Activated T-cell treated with anti-CD3 and anti-CD28 coated beads, Interleukin-2, amount 50 U/mL, for 48 hours (primary cell): Measurements from ENCODE around the gene NUPR1.
"Not testable (repeated sequence)": the region's sequence is repeated elsewhere in the genome, so short reads cannot be mapped to it uniquely, and the experiment has no call there.

ENCODE experiments used
- DNase-seq, 2 experiments: peaks; one replicate each; pipeline ENCODE4 v3.0.0-alpha.2; 2020

NUPR1 gene

GRCh38 chr16:28538733-28539596, at the start of gene NUPR1:
Gene NUPR1, minus strand, starts transcription at chr16:28538974. Its CDS starts 67 bp downstream, at chr16:28538907.
- no peak for DNase-seq

- no peak for DNase-seq
These were observed 48.6 kb upstream of the NUPR1 start for GRCh38 chr16:28587386-28587785.

- no peak for DNase-seq
These were observed 47.7 kb upstream of the NUPR1 start for GRCh38 chr16:28586466-28586865.

- no peak for DNase-seq
These were observed 46.9 kb upstream of the NUPR1 start for GRCh38 chr16:28585674-28586073.

GRCh38 chr16:28580726-28581315, 42.0 kb upstream of the NUPR1 start:
- DNase-seq: no peak

- DNase-seq: no peak
These were observed 36.8 kb upstream of the NUPR1 start for GRCh38 chr16:28575446-28576109.

- no peak for DNase-seq
These were observed 36.2 kb upstream of the NUPR1 start for GRCh38 chr16:28574925-28575324.

GRCh38 chr16:28573738-28574718, 35.3 kb upstream of the NUPR1 start:
- no peak for DNase-seq

GRCh38 chr16:28572696-28573510, 34.1 kb upstream of the NUPR1 start:
- no peak for DNase-seq

GRCh38 chr16:28569968-28570752, 31.4 kb upstream of the NUPR1 start:
- DNase-seq: no peak

GRCh38 chr16:28569021-28569420, 30.2 kb upstream of the NUPR1 start:
- no peak for DNase-seq

GRCh38 chr16:28567292-28567691, 28.5 kb upstream of the NUPR1 start:
- no peak for DNase-seq

GRCh38 chr16:28566233-28566925, 27.6 kb upstream of the NUPR1 start:
- not testable (repeated sequence) for DNase-seq

- no peak for DNase-seq
These were observed 24.4 kb upstream of the NUPR1 start for GRCh38 chr16:28563218-28563617.

GRCh38 chr16:28562199-28562598, 23.4 kb upstream of the NUPR1 start:
- DNase-seq: no peak

- DNase-seq: no peak
These were observed 22.9 kb upstream of the NUPR1 start for GRCh38 chr16:28561557-28562187.

- DNase-seq: no peak
These were observed 19.7 kb upstream of the NUPR1 start for GRCh38 chr16:28558456-28558855.

- no peak for DNase-seq
These were observed 18.1 kb upstream of the NUPR1 start for GRCh38 chr16:28556914-28557320.

GRCh38 chr16:28555561-28555960, 16.8 kb upstream of the NUPR1 start:
- DNase-seq: peak in 1 of 2 experiments; percentile 27
